AG04450 (cell line): ENCODE data around the gene AMPD2. TPM values are rescaled to one million over a fixed set of nuclear protein-coding genes. Genes with fewer than 3 reads are reported as not detected.

Source experiments
- CTCF ChIA-PET: fragments of 300-600, 350-600 bp; formaldehyde crosslinking; extraction: SDS; loops from one replicate; lab custom pipeline; 2022; ENCODE audit warnings: antibody characterized with exemption, inconsistent platforms; lab: Charles Lee
- POLR2A ChIA-PET: fragments of 350-600 bp; formaldehyde crosslinking; extraction: SDS; loops from one replicate; lab custom pipeline; 2021; ENCODE audit warnings: antibody characterized with exemption, inconsistent platforms; lab: Yijun Ruan, JAX
- DNase-seq: peaks from one replicate; pipeline ENCODE4 v3.0.0-alpha.2; 2011; ENCODE audit warnings: low read depth, low spot score
- H3K27ac ChIP-seq: one replicate; pipeline ENCODE4 v1.5.1; 2012; ENCODE audit warnings: low read depth, low read length, control low read depth
- H3K27me3 ChIP-seq: one replicate; pipeline ENCODE4 v1.6.0; 2012; ENCODE audit warnings: low read length; ENCODE audit not compliant: control insufficient read depth, insufficient read depth
- H3K4me3 ChIP-seq: 2 replicates; pipeline ENCODE4 v1.5.1; 2011; ENCODE audit warnings: mild to moderate bottlenecking, low read depth, low read length, control low read depth
- H3K9me3 ChIP-seq: 2 replicates; pipeline ENCODE4 v1.5.1; 2012; ENCODE audit warnings: low read length; ENCODE audit not compliant: control insufficient read depth, insufficient read depth
- CTCF ChIP-seq: IDR thresholded peaks from 2 replicates; pipeline ENCODE4 v1.5.1; 2011; ENCODE audit warnings: low read depth, low read length, control low read depth, inconsistent platforms
- polyA plus RNA-seq: library from polyadenylated mRNA; depleted of rRNA; stranded (reverse); fragments of >200 nt; gene quantifications from 2 replicates; pipeline ENCODE4 v1.2.3, GENCODE V29; 2011

AMPD2 gene
- polyA plus RNA-seq, 1 experiment, result 35.4 TPM

GRCh38 chr1:109579491-109579890, 40.1 kb upstream of the AMPD2 start:
- Histone ChIP-seq H3K27ac (no peak overlapping the region), H3K9me3 (no peaks in the 10 kb centered on the region), H3K4me3 (no peak overlapping the region), H3K27me3 (no peaks in the 10 kb centered on the region)
- no peak for DNase-seq
- ChIA-PET CTCF (interaction anchor here (1.2 to 2.6 kb wide), 2 partner anchors 33 to 60 kb away, joined by 6 to 10 read pairs; no protein-coding TSS in a partner anchor), POLR2A (interaction anchor here (1.0 to 2.0 kb wide), 2 partner anchors 15 to 31 kb away, joined by 8 to 11 read pairs; partner anchors contain the start of gene GNAI3)
- no peak for TF ChIP-seq CTCF

GRCh38 chr1:109582021-109582420, 37.6 kb upstream of the AMPD2 start:
- Histone ChIP-seq H3K9me3 (no peaks in the 10 kb centered on the region), H3K27me3 (no peaks in the 10 kb centered on the region), H3K4me3 (no peak overlapping the region), H3K27ac (no peak overlapping the region)
- ChIA-PET CTCF (no interaction called here), POLR2A (no interaction called here)
- no peak for DNase-seq
- TF ChIP-seq CTCF, result no peak

- ChIA-PET POLR2A (no interaction called here), CTCF (no interaction called here)
- TF ChIP-seq CTCF, result no peak
- Histone ChIP-seq H3K27me3 (no peaks in the 10 kb centered on the region), H3K4me3 (no peak overlapping the region), H3K27ac (no peak overlapping the region), H3K9me3 (no peaks in the 10 kb centered on the region)
- no peak for DNase-seq
Observed at GRCh38 chr1:109584766-109585165, 34.9 kb upstream of the AMPD2 start.

- no peak overlapping the region for H3K27ac ChIP-seq
- POLR2A ChIA-PET, result no interaction called here
- no peaks in the 10 kb centered on the region for H3K27me3 ChIP-seq
- no peaks in the 10 kb centered on the region for H3K9me3 ChIP-seq
- TF ChIP-seq CTCF, result no peak
- no peak overlapping the region for H3K4me3 ChIP-seq
- DNase-seq, result no peak
- CTCF ChIA-PET, result no interaction called here
Observed at GRCh38 chr1:109586055-109586454, 33.6 kb upstream of the AMPD2 start.

GRCh38 chr1:109589177-109589576, 30.5 kb upstream of the AMPD2 start:
- Histone ChIP-seq H3K27me3 (no peaks in the 10 kb centered on the region), H3K9me3 (no peaks in the 10 kb centered on the region), H3K4me3 (no peak overlapping the region), H3K27ac (no peak overlapping the region)
- no peak for DNase-seq
- TF ChIP-seq CTCF, result no peak
- POLR2A ChIA-PET, result no interaction called here
- CTCF ChIA-PET, result no interaction called here
